Panc1 (cell line): ENCODE data around the gene METTL22. TPM values are rescaled to one million over a fixed set of nuclear protein-coding genes. Genes with fewer than 3 reads are reported as not detected.

ENCODE experiments used
- ATAC-seq: fragments of 200-7000 bp; cut with Tn5 transposase; 2 replicates; pipeline ENCODE4 v1.9.1; 2020; ENCODE audit warnings: mild to moderate bottlenecking, moderate library complexity
- BruUV-seq: library from RNA; stranded (reverse); fragments of 400-500 nt; replicated peaks from 2 replicates; lab custom pipeline; 2021; lab: Mats Ljungman, UMichigan
- CTCF ChIA-PET: fragments of 300-600 bp; sonication (Branson Sonifier 250); formaldehyde crosslinking; loops from one replicate; lab custom pipeline; 2022; ENCODE audit warnings: antibody characterized with exemption; lab: Charles Lee
- POLR2A ChIA-PET: fragments of 300-600 bp; sonication (Branson Sonifier 250); formaldehyde crosslinking; loops from one replicate; lab custom pipeline; 2022; ENCODE audit warnings: antibody characterized with exemption; lab: Charles Lee
- DNase-seq: peaks from one replicate; pipeline ENCODE4 v3.0.0-alpha.2; 2010; ENCODE audit warnings: low read depth, low spot score
- H3K27ac ChIP-seq: 2 replicates; pipeline ENCODE4 v1.5.1; 2011; ENCODE audit warnings: mild to moderate bottlenecking, low read length, inconsistent platforms
- H3K27me3 ChIP-seq: fragments of 200-500 bp; sonication (Bioruptor generic); 2 replicates; pipeline ENCODE4 v1.6.0; 2014; ENCODE audit warnings: low read length, inconsistent platforms; ENCODE audit not compliant: control insufficient read depth, insufficient read depth
- H3K36me3 ChIP-seq: fragments of 200-500 bp; sonication (Bioruptor generic); 2 replicates; pipeline ENCODE4 v1.5.1; 2014; ENCODE audit warnings: inconsistent platforms, mild to moderate bottlenecking, low read length, moderate library complexity; ENCODE audit not compliant: control insufficient read depth, insufficient read depth
- H3K4me1 ChIP-seq: 2 replicates; pipeline ENCODE4 v1.5.1; 2011; ENCODE audit warnings: inconsistent platforms, mild to moderate bottlenecking, low read length, moderate library complexity; ENCODE audit not compliant: control insufficient read depth, insufficient read depth
- H3K4me3 ChIP-seq, 2 experiments: 2 replicates each; pipeline ENCODE4 v1.5.1; 2011 to 2012; ENCODE audit warnings: low read depth in 2 of 2, low read length in 2 of 2, mild to moderate bottlenecking in 2 of 2, inconsistent platforms in 1 of 2, moderate library complexity in 1 of 2
- H3K9me3 ChIP-seq: fragments of 200-500 bp; sonication (Bioruptor generic); 2 replicates; pipeline ENCODE4 v1.5.1; 2014; ENCODE audit warnings: low read depth, mild to moderate bottlenecking, inconsistent platforms, low read length, moderate library complexity; ENCODE audit not compliant: control insufficient read depth, insufficient read depth
- POLR2AphosphoS5 ChIP-seq: IDR thresholded peaks from 2 replicates; pipeline ENCODE4 v1.6.1; 2012; ENCODE audit warnings: mild to moderate bottlenecking, low read depth, low read length, moderate library complexity
- SIN3A ChIP-seq: IDR thresholded peaks from 2 replicates; pipeline ENCODE4 v1.6.1; 2012; ENCODE audit warnings: low read depth, mild to moderate bottlenecking, low read length, moderate library complexity, borderline replicate concordance; ENCODE audit not compliant: insufficient read depth
- TCF7L2 ChIP-seq: IDR thresholded peaks from 2 replicates; pipeline ENCODE4 v1.6.1; 2011; ENCODE audit warnings: mild to moderate bottlenecking, low read depth, low read length, inconsistent platforms
- in situ Hi-C: cut with HindIII; loops from 2 replicates; pipeline ENCODE4 v1.10.0; 2016; ENCODE audit warnings: low sequenced_read_pairs, low pct_unique_long_range_greater_than_20kb
- intact Hi-C: fragments of 100-400 bp; cut with micrococcal nuclease; formaldehyde crosslinking; loops from one replicate; pipeline ENCODE4 v1.10.0; 2022; ENCODE audit not compliant: unreplicated experiment
- total RNA-seq: library from RNA; stranded (reverse); gene quantifications from one replicate; pipeline ENCODE4 v1.2.1, GENCODE V29; 2021; ENCODE audit not compliant: unreplicated experiment
- TF ChIP-seq, protein P1 (sequence below): fragments of 450-650 bp; IDR thresholded peaks from 2 replicates; pipeline ENCODE4 v1.5.1; 2017; ENCODE audit warnings: mild to moderate bottlenecking
- TF ChIP-seq, protein P2 (sequence below), 2 experiments: IDR thresholded peaks; 2 replicates each; pipeline ENCODE4 v1.6.1; 2011 to 2012; ENCODE audit warnings: low read depth in 2 of 2, control low read depth in 1 of 2, low read length in 1 of 2, mild to moderate bottlenecking in 1 of 2, moderate library complexity in 1 of 2; ENCODE audit not compliant: insufficient read depth in 1 of 2

Gene METTL22
- total RNA-seq, 1 experiment from 2014 or later = 31.8 TPM

DNA sequence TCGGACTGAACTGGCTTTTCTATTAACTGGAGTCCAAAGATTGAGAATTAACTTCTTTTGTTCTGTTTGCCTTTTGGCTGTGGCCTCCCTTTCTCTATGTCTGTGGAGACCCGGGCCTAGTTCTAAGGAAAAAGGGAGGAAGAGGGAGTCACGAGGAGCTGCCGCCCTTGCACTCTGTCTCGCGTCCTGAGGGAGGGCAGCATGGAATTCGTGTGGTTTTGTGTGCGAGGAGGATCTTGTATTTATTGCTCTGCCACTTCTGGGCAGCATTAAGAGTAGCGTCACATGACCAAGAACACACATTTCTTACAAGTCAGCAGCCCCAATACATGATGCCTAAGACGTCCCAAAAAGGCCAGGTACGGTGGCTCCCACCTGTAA is 23.6 kb downstream of the METTL22 start:
- ChIA-PET POLR2A (no interaction called here), CTCF (no interaction called here)

DNA sequence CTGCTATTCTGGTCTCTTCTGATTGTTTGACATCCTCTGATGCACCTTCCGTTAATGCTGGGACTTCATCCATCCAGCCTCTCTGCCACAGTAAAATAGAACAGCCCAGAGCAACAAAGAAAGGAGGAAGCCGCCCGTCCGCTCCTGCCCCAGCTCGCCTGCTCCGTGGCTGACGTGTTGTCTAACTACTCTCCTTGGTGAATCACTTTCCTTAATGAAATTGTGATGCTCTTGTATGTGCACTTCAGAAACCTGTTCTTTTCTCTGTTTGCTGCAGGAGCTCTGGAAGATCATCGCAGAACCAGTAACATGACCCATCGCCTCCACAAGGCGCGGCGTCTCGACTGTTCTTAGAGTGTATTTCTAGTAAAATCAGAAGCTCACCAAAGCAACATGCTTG is 24.3 kb downstream of the METTL22 start:
- no peak overlapping the region for H3K27ac ChIP-seq
- ATAC-seq (no peak), DNase-seq (no peak)
- in situ Hi-C loops = no loop called here
- no peaks in the 10 kb centered on the region for H3K4me1 ChIP-seq
- CTCF ChIA-PET = no interaction called here
- no peaks in the 10 kb centered on the region for H3K9me3 ChIP-seq
- no peaks in the 10 kb centered on the region for H3K27me3 ChIP-seq
- BruUV-seq = no TSS peak
- TF ChIP-seq TCF7L2 (no peak), POLR2AphosphoS5 (no peak), SIN3A (no peak)
- TF ChIP-seq, protein P1, sequence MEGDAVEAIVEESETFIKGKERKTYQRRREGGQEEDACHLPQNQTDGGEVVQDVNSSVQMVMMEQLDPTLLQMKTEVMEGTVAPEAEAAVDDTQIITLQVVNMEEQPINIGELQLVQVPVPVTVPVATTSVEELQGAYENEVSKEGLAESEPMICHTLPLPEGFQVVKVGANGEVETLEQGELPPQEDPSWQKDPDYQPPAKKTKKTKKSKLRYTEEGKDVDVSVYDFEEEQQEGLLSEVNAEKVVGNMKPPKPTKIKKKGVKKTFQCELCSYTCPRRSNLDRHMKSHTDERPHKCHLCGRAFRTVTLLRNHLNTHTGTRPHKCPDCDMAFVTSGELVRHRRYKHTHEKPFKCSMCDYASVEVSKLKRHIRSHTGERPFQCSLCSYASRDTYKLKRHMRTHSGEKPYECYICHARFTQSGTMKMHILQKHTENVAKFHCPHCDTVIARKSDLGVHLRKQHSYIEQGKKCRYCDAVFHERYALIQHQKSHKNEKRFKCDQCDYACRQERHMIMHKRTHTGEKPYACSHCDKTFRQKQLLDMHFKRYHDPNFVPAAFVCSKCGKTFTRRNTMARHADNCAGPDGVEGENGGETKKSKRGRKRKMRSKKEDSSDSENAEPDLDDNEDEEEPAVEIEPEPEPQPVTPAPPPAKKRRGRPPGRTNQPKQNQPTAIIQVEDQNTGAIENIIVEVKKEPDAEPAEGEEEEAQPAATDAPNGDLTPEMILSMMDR = no peak
- TF ChIP-seq, protein P2, sequence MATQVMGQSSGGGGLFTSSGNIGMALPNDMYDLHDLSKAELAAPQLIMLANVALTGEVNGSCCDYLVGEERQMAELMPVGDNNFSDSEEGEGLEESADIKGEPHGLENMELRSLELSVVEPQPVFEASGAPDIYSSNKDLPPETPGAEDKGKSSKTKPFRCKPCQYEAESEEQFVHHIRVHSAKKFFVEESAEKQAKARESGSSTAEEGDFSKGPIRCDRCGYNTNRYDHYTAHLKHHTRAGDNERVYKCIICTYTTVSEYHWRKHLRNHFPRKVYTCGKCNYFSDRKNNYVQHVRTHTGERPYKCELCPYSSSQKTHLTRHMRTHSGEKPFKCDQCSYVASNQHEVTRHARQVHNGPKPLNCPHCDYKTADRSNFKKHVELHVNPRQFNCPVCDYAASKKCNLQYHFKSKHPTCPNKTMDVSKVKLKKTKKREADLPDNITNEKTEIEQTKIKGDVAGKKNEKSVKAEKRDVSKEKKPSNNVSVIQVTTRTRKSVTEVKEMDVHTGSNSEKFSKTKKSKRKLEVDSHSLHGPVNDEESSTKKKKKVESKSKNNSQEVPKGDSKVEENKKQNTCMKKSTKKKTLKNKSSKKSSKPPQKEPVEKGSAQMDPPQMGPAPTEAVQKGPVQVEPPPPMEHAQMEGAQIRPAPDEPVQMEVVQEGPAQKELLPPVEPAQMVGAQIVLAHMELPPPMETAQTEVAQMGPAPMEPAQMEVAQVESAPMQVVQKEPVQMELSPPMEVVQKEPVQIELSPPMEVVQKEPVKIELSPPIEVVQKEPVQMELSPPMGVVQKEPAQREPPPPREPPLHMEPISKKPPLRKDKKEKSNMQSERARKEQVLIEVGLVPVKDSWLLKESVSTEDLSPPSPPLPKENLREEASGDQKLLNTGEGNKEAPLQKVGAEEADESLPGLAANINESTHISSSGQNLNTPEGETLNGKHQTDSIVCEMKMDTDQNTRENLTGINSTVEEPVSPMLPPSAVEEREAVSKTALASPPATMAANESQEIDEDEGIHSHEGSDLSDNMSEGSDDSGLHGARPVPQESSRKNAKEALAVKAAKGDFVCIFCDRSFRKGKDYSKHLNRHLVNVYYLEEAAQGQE (IDR thresholded peaks at IDR 0.05; ENCODE audit: insufficient read depth in 1 of 2, low read depth in 2 of 2, low read length in 1 of 2) = no peak
- peaks cover 12% of the 10 kb centered on the region for H3K36me3 ChIP-seq
- intact Hi-C loops = no loop called here
- POLR2A ChIA-PET = no interaction called here
- no peak overlapping the region for H3K4me3 ChIP-seq

More for the DNA sequence above, 23.6 kb downstream of the METTL22 start:
- Histone ChIP-seq H3K4me1 (no peaks in the 10 kb centered on the region), H3K27me3 (no peaks in the 10 kb centered on the region), H3K9me3 (no peaks in the 10 kb centered on the region), H3K36me3 (peaks cover 12% of the 10 kb centered on the region), H3K4me3 (no peak overlapping the region), H3K27ac (no peak overlapping the region)
- intact Hi-C loops = no loop called here
- ATAC-seq (no peak), DNase-seq (no peak)
- TF ChIP-seq POLR2AphosphoS5 (no peak), SIN3A (no peak), TCF7L2 (no peak)
- TF ChIP-seq, protein P2 (IDR thresholded peaks at IDR 0.05; ENCODE audit: insufficient read depth in 1 of 2, low read depth in 2 of 2, low read length in 1 of 2) = no peak
- TF ChIP-seq, protein P1 = no peak
- in situ Hi-C loops = no loop called here
- no TSS peak for BruUV-seq
